ENCODE data around the gene GRIK3. TPM values are rescaled to one million over a fixed set of nuclear protein-coding genes. Genes with fewer than 3 reads are reported as not detected.

The GRIK3 gene
- polyA plus RNA-seq, 1 donor (not counting 4 experiments of a cell fraction or from before 2014, with no cell fraction given), result not detected

GRCh38 chr1:36973056-36973455, 61.3 kb downstream of the GRIK3 start:
- Histone ChIP-seq H3K4me1 (ENCODE audit: control insufficient read depth, extremely low read depth, insufficient read depth, low read length) (no peaks in the 10 kb centered on the region), H3K27ac (ENCODE audit: control insufficient read depth, insufficient read depth, low read length) (no peak overlapping the region), H3K4me3 (ENCODE audit: control insufficient read depth in 2 of 3, extremely low read depth in 1 of 3, insufficient read depth in 2 of 3, low read depth in 1 of 3, low read length in 3 of 3) (no peak overlapping the region), H3K9ac (ENCODE audit: control insufficient read depth, extremely low read depth, insufficient read depth, low read length) (no peak overlapping the region), H3K4me2 (ENCODE audit: control insufficient read depth, extremely low read depth, insufficient read depth, low read depth, low read length) (no peak overlapping the region), H3K27me3 (ENCODE audit: control insufficient read depth, extremely low read depth, insufficient read depth, low read length) (no peaks in the 10 kb centered on the region), H4K20me1 (ENCODE audit: control insufficient read depth, extremely low read depth, insufficient read depth, low read length) (no peaks in the 10 kb centered on the region), H2AFZ (ENCODE audit: control insufficient read depth, low read length) (no peak overlapping the region), H3K36me3 (ENCODE audit: control insufficient read depth in 2 of 2, extremely low read depth in 1 of 2, insufficient read depth in 2 of 2, low read length in 2 of 2) (no peaks in the 10 kb centered on the region), H3K9me1 (ENCODE audit: control insufficient read depth, extremely low read depth, insufficient read depth, low read length) (no peaks in the 10 kb centered on the region), H3K9me3 (ENCODE audit: control insufficient read depth, low read depth, low read length) (no peaks in the 10 kb centered on the region), H3K79me2 (ENCODE audit: control insufficient read depth, insufficient read depth, low read length) (no peaks in the 10 kb centered on the region)
- dilution Hi-C loops (cut with MboI; ENCODE audit: extremely low pct_ligation_motif_present, low sequenced_read_pairs), result no loop called here
- FAIRE-seq (no peak), DNase-seq (ENCODE audit: low read depth, low spot score) (no peak)
- TF ChIP-seq CTCF (optimal IDR thresholded peaks at IDR 0.05 in 1 of 3, IDR thresholded peaks at IDR 0.05 in 1 of 3, conservative IDR thresholded peaks at IDR 0.05 in 1 of 3; ENCODE audit: extremely low read depth in 1 of 3, insufficient read depth in 2 of 3, low read length in 3 of 3) (no peak), EZH2 (IDR thresholded peaks at IDR 0.05; ENCODE audit: low read length) (no peak)

GRCh38 chr1:36971852-36972618, 62.3 kb downstream of the GRIK3 start:
- H3K9me3 ChIP-seq (ENCODE audit: control insufficient read depth, low read depth, low read length), result no peaks in the 10 kb centered on the region
- no peaks in the 10 kb centered on the region for H3K79me2 ChIP-seq (ENCODE audit: control insufficient read depth, insufficient read depth, low read length)
- no peaks in the 10 kb centered on the region for H3K36me3 ChIP-seq (ENCODE audit: control insufficient read depth in 2 of 2, extremely low read depth in 1 of 2, insufficient read depth in 2 of 2, low read length in 2 of 2)
- H3K27me3 ChIP-seq (ENCODE audit: control insufficient read depth, extremely low read depth, insufficient read depth, low read length), result no peaks in the 10 kb centered on the region
- H4K20me1 ChIP-seq (ENCODE audit: control insufficient read depth, extremely low read depth, insufficient read depth, low read length), result no peaks in the 10 kb centered on the region
- H3K4me1 ChIP-seq (ENCODE audit: control insufficient read depth, extremely low read depth, insufficient read depth, low read length), result no peaks in the 10 kb centered on the region
- no peak overlapping the region for H2AFZ ChIP-seq (ENCODE audit: control insufficient read depth, low read length)
- H3K9me1 ChIP-seq (ENCODE audit: control insufficient read depth, extremely low read depth, insufficient read depth, low read length), result no peaks in the 10 kb centered on the region
- no peak for FAIRE-seq
- no peak for DNase-seq (ENCODE audit: low read depth, low spot score)
- H3K27ac ChIP-seq (ENCODE audit: control insufficient read depth, insufficient read depth, low read length), result no peak overlapping the region
- no peak overlapping the region for H3K4me2 ChIP-seq (ENCODE audit: control insufficient read depth, extremely low read depth, insufficient read depth, low read depth, low read length)
- H3K4me3 ChIP-seq (ENCODE audit: control insufficient read depth in 2 of 3, extremely low read depth in 1 of 3, insufficient read depth in 2 of 3, low read depth in 1 of 3, low read length in 3 of 3), result no peak overlapping the region
- H3K9ac ChIP-seq (ENCODE audit: control insufficient read depth, extremely low read depth, insufficient read depth, low read length), result no peak overlapping the region
- TF ChIP-seq CTCF (optimal IDR thresholded peaks at IDR 0.05 in 1 of 3, IDR thresholded peaks at IDR 0.05 in 1 of 3, conservative IDR thresholded peaks at IDR 0.05 in 1 of 3; ENCODE audit: extremely low read depth in 1 of 3, insufficient read depth in 2 of 3, low read length in 3 of 3) (no peak), EZH2 (IDR thresholded peaks at IDR 0.05; ENCODE audit: low read length) (no peak)
- dilution Hi-C loops (cut with MboI; ENCODE audit: extremely low pct_ligation_motif_present, low sequenced_read_pairs), result no loop called here
